ENCODE measurements around the gene TMEM163.
"Not testable (repeated sequence)": the region's sequence is repeated elsewhere in the genome, so short reads cannot be mapped to it uniquely, and the experiment has no call there.

Gene TMEM163

DNA sequence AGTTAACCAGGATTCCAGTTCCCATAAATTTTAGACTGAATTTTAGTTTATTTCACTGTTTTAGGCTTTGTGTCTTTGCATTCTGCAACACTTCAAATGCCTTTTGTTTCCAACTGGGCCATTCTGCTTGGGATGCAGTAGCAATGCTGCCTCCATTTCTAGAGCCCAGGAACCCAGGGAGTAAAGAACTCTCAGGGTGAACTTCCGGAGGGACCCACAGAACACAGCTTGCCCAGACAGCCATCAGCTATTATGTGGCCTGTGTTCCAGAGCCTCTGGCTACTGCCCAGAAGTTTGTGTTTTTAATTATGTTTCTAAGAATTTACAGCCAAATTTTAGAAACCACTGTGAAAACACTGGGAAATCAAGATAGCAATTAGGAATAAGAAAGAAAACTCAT lies 145.1 kb downstream of the TMEM163 start:
- no peak for DNase-seq

DNA sequence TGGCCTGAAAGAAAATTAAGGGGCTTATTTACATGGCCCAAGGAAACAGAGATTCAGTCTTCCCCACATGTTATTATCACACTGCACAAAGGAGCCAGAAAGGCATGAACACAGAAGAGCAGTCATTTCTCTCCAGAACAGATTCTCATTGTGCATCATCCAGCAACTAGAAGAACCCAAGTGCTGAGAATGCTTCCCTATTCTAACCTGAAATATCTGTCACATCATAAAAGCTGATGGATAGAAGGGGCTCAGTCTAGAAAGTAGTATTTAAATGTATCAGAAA lies 145.8 kb downstream of the TMEM163 start:
- no peak for DNase-seq

DNA sequence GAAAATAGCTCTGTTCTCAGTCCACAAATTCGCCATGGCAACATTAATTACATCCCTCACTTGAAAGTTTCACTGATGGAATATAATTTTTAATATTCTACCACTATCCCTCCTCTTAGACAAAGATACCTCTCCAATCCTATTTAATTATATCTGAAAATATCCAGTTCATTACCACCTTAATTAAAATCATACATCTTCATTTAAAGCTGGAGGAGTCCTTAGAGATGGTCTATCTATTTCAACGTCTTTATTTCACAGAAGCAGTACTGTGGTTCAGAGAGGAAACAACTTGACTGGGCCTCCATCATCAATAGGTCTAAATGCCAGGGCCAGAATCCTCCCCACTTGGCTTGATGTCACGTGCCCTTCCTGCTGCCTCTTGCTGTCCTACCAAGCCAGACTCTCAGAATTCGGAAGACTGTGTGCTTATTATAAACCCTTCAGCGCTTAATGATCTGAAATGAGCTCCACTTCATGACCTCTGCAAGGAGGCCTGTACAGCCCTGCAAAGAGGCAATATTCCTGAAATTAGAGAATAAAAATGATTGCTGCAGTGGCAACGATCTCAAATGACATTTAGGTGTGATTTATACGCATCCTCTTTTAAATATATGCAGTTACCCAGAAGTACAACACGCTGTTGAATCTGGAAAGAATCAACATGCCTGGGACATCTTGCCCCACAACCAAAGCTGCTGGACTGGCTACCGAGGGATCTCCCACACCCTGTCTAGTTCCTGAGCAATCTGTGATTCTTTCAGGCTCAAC lies 146.3 kb downstream of the TMEM163 start:
- DNase-seq = no peak

DNA sequence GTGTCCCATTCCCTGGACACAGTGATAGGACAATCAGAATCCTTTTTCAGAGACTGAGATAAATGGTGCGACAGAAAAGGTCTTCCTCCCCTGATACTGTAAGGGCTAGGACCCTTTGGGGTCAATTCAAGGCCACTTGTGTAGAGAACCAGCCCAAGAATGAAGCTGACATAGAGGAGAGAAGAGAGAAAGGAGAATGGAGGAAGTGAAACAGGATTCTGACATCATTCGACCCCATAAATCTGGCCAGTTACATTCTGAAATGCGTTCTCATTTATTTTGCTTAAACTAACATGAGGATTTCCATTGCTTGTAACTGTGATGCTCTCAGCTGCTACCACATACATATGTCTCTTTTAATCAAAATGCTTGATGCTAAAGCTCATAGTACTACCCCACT lies 148.1 kb downstream of the TMEM163 start:
- DNase-seq = no peak

DNA sequence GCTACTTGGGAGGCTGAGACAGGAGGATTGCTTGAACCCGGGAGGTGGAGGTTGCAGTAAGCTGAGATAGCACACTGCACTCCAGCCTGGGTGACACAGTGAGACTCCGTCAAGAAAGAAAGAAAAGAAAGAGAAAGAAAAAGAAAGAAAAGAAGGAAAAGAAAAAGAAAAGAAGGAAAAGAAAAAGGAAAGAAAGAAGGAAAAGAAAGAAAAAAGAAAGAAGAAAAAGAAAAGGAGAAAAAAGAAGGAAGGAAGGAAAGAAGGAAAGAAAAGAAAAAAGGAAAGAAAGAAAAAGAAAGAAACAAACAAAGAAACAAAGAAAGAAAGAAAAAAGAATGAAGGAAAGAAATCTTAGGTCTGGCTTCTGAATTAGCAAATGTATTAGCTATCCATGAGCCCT lies 150.4 kb downstream of the TMEM163 start:
- DNase-seq = no peak

DNA sequence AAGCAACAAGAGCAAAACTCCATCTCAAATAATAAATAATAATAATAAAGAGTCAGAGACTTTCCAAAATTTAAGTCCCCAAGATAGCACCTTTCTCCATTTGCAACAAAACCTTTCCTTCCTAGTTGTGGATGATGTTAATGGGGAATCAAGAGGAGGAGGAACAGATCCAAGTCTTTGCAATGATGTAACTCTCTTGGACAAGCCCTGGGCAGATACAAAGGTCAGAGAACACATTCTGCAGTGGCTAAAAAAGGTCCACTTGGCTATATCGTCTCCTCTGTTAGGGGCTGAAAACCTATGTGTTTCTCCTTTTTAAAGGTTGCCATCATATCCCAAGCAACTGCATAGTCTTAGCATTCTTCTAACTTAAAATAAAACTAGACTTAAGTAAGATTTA lies 151.1 kb downstream of the TMEM163 start:
- DNase-seq = no peak

DNA sequence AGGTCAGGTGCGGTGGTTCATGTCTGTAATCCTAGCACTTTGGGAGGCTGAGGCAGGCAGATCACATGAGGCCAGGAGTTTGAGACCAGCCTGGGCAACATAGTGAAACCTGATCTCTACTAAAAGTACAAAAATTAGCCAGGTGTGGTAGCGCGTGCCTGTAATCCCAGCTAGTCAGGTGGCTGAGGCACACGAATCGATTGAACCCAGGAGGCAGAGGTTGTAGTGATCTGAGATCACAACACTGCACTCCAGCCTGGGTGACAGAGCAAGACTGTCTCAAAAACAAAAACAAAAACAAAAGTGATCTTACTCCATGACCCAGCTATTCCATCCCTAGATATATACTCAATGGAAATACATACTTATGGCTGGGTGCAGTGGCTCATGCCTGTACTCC lies 153.8 kb downstream of the TMEM163 start:
- not testable (repeated sequence) for DNase-seq

DNA sequence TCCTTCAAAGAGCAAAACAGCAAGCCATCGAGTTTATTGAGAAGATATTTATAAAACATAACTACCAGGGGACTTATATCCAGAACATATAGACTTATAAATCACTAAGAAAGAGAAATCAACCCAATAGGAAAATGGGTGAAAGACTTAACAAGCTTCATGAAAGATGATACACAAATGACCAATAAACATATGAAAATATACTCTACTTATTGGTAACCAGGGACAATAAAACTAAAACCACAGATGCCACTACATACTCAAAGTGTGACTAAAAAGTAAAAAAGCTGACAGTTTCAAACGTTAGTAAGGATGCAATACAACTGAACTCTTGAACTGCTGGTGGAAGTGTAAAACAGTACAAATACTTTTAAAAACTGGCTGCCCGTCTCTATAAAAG lies 154.3 kb downstream of the TMEM163 start:
- DNase-seq = no peak

DNA sequence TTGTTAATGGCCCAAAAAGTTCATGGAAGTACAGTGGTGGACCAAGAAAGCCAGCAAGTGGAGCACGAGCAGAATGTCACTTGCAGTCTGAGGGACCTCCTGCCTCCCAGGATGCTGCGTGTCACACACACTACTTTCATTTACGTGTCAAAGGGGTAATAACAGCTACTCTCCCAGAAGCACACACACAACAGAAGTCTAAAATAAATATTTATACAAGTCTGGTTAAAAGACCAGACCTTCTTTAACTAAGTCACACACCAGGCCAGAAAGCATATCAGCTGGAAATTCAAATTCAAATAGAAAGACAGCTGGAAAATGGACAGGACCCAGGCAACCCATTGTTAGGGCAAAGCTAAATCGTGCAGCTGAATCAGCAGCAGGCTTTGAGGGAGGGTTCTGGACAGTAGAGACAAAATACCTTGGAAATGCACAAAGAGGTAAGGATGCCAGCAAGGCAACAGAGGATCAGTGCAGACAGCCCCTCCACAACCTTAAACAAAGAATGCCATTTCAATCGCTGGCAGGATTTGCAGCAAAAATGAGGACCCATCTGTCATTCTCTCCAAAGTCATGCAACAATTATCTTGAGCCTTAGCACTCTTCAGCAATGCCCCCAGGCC lies 160.5 kb downstream of the TMEM163 start:
- no peak for DNase-seq

DNA sequence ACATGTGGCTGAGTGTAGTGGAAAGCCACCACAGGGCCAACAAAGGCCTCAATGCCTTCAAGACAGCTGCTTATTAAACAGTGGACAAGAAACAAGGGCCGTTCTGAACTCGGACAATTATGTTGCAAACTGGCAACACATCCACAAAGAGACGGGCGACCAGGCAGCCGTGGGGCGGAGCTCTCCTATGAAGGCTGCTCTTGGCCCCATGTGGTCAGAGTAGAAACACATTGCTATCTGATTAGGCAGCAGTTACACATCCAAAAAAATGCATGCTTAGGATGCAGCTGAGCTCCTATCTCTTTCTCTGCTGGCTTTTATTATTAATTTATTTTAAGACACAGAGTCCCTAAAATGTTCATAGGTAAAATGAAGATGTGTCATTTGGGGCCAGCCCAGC lies 163.4 kb downstream of the TMEM163 start:
- no peak for DNase-seq

DNA sequence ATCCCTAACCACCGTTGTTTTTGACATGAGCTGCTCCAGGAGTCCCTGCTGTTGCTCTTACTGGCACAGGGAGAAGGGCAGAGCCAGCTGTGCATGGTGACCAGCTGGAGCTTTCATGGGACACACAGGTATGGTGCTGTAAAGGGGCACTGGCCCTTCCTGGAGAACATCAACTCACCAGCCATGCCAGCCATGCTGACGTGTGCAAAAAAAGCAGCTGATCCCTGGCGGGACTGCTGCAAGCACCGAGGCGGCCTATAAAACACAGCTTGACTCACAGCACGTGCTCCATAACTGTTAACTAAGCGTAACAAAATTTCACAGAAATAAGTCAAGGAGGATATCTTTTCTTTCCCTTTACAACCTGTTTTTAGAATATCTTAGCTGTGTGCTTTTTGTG lies 165.1 kb downstream of the TMEM163 start:
- no peak for DNase-seq

DNA sequence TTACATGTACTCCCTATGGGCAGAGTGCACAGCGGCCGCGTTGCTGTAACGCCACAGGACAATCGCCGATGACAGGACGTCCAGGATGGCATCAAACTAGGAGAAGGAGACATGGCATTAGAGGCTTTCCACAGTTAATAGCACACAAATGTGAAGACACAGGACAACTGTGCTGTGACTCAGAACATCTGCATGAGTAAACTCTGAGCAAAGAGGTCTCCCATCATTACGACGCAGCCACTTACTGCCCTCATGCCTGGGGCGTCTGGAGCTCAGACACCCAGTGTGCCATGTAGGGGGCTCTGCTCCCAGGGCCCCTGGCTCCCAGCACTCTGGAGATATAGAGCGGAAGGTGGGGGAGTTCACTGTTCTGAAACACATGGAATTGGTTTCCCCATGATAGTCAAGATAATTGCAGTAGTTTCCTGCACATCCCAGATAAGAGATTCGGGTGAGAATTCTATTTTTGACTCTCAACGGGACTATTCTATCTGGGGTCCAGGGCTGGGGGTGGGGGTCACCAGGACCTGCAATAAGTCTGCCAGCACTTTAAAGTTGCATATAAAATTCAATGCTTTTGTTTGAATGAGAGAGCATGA lies 168.1 kb downstream of the TMEM163 start:
- no peak for DNase-seq

DNA sequence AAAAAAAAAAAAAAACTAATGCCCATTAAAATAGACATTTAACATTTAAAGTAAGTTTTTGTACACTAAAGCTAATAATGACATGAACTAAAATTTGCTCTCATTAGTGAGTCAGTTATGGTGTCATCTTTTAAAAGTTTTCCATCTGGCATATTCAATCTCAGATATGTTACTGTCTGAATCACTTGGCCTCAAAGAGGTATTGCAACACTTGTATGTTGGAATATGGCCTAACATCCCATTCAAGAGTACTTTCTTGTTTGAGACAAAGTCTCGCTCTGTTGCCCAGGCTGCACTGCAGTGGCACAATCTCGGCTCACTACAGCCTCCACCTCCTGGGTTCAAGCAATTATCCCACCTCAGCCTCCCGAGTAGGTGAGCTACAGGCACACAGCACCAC lies 169.7 kb downstream of the TMEM163 start:
- no peak for DNase-seq

DNA sequence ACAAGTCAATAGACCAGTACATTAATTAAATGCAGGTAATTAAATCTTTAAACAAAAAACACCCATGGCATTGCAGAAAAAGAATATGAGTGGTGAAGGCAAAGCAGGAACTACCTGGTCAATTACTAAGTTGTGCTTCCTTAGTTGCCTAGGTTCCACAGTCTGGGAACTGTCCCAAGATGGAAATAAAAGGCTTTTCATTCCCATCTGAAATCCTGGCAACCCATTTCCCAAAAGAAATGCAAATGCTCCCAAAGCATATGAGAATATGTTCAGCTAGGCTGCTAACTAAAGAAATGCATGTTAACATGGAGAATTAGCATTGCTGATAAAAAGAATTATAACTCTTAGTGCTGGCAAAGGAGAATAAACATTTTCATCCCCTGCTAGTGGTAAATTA lies 177.8 kb downstream of the TMEM163 start:
- DNase-seq = no peak

DNA sequence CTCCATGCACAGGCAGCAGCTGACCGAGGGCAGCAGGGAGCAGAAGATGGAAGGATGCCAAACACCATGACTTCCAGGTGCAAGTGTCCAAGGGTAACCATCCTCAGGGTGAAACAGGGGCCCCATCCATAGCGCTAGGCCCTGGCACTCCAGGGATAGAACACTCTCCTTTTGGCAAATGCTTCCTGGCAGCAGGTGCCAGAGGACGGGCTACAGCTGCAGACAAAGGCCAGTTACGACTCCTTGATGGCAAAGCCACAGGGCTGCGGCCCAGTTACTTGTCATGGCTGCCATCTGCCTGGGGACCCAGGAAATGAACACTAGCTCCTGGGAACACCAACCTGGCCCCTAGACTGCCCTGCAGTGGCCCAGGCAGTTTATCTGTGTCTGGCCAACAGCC lies 178.8 kb downstream of the TMEM163 start:
- DNase-seq = no peak

DNA sequence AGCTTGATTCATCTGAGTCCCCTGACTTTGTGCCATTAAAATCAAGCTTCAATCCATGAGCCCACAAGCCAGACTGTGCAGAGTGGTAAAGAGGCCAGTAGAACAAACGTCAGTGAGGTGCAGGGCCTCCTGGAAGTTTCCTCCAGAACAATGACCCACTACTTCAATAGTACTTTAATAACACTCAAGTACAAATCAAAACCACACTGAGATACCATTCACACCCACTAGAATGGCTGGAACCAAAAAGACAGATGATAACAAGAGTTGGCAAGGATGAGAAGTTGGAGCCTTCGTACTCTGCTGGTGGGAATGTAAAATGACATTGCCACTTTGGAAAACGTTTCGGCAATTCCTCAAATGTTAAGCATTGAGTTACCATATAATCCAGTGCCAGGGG lies 181.1 kb downstream of the TMEM163 start:
- DNase-seq = no peak

DNA sequence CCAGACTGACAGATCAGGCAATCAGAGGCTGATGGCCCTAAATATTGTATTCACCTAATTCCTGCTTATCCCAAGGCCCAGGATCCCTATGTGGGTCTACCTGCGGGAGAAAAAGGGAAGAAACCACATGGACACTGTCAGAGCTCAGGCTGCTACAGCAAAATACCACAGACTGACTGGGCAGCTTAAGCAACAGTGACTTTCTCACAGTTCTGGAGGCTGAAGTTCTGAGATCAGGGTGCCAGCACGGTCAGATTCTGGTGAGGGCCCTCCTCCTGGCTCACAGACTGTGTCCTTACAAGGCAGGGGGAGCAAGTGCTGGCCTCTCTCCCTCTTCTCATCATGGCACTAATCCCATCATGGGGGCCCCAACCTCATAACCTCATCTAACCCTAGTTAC lies 181.7 kb downstream of the TMEM163 start:
- DNase-seq = no peak

DNA sequence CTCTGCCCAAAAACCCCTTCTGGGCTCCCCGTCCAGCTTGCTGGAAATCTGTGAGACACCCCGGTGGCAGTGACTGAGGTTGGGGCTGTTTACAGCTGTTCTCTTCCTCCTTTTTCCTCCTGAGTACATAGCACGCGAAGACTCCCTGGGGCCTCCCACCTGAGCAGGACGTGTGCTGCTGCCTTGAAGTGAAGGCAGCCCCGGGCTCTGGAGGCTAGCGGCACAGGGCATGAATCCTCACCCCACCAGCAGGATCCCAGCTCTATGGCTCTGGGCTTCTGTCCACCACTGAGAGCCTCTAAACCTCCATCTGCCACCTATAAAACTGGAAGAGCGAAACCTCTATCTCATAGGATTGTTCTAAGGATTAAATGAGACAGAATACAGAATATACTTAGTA lies 182.5 kb downstream of the TMEM163 start:
- no peak for DNase-seq

DNA sequence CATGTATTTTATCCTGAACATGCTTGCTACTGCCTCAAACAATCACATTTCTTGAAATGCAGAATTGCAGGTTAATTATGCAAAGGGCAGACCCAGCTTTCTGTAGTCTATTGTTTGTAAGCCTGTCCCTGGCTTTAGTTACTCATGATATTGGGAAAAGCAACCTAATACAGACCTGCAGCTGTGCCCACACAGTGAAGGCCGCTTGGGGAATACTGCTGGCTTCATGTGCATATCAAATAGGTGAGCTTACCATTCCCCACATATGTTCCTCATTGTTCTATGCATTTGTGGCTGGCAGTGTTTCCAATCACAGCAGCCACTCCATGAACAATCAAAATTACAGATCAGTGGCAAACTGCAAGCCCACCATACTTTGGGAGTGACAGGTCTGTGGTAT lies 186.3 kb downstream of the TMEM163 start:
- no peak for DNase-seq

DNA sequence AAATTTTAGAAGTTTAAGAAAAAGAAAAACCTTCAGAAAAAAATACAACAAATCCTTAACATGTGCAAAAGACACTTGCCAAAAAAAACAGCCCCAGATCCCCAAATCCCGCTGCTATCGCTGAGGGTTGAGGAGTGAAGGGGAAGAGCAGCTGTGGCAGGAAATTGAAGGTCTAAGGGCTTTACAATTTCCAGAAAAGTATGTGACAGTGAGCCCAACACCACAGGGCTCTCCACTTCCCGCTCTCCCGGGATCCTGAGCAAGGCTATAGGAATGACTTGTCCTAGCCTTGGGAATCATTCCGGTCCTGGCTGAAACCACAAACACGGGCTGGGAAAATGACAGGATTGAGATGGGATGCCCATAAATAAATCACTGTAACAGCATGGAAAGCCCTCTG lies 191.4 kb downstream of the TMEM163 start:
- no peak for DNase-seq

DNA sequence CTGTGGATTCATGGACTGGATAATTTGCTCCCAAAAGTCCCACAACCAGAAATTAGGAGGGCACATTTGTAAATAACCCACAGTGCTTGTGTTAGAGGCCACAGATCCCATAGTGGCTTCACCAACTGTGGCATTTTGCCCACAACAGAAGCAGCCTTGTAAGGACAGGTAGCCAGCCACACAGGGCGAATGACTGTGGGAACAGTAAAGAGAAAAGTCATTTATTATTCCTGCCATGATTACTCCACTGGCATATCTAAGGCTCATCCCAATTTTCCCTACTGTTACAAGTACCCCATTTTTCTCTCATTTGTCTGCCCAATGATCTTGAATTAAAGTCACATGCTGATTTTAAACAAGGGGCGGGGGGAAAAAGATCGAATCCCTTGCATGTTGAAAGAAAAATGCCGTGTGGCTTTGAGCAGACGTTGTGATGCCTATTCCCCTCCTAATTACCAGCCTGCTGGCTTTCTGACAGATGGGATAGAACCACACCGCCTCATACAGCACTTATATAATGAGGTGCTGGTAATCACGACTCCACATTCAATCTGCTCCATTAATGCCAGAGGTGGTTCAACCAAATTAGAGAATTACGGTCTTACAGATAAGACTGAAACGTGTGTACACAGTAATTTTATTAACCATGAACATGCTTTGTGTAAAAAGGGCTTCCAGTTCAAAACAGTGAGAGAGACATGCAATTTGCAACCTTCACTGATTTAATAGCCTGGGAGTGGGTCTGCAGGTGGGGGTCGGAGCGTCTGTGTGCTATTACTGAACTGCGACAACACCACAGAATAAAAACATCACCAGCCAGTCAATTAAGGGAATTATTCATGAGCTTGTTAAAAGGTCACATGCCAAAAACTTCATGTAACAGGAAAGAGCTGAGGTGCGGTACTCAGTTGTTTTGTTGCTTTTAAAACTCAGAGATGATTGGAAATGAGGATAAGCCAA lies 196.0 kb downstream of the TMEM163 start:
- DNase-seq = no peak

DNA sequence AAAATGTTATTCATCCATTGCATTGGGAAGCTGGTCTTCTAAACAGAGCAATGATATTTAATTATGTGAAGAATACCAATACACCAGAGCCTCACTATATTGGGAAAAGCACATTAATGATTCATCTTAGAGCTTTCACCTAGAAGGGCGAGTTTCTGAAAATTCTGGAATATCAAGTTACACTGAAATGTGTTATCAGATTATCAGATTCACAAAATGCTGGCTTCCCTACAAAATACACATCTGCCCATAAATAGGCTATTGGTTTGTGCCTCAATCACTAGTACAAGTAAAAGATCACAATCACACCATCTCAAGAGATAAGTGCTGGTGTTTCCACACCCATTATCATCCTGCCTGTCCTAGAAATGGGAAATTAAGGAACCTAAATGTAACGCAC lies 200.7 kb downstream of the TMEM163 start:
- no peak for DNase-seq

DNA sequence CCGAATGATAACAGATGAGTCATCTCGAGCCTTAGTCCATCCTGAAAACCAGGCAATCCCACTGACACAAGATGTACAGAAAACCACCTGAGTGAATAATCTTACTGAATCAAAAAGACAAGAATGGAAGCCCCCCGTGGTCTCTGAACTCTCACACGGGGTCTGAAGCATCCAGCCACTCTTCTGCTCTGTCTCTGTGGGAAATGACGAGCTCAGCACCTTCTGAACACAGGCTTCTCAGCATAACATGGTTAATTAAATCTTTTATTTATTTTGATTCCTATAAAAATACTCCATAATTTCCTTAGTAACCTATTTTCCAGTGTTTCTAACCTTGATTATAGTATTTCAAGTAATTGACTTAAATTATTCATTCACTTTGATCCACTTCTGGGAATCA lies 203.7 kb downstream of the TMEM163 start:
- no peak for DNase-seq

DNA sequence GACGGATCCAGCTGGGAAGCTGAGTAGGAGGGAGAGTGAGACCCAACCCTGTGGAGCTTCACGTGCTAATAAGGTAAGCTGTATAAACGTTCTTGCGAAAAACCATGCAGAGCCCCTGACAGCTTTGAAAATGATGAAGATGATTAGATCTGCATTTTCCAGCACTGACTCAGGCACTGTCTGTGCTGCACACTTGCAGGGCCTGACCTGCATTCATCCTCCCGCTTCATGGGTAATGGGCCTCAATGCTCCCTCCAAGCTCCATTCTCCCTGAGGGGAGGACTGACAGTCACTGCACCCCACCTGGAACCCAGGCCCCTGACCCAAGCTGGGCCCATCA lies 205.4 kb downstream of the TMEM163 start:
- DNase-seq = no peak
